Lung (tissue), 12 donors: ENCODE measurements around the gene BNIP3. TPM values are rescaled to one million over a fixed set of nuclear protein-coding genes. Genes with fewer than 3 reads are reported as not detected.

Source experiments
- ATAC-seq: fragments of 200-7000 bp; cut with Tn5 transposase; one replicate; pipeline ENCODE4 v1.9.1; 2020; ENCODE audit warnings: moderate number of reproducible peaks; ENCODE audit not compliant: insufficient read depth, low FRiP score
- DNase-seq, 3 donors: peaks; one replicate each; pipeline ENCODE4 v3.0.0-alpha.2; 2013 to 2017
- H3K27ac ChIP-seq, 2 donors: one replicate each; pipeline ENCODE4 v1.5.1; 2013; ENCODE audit warnings: mild to moderate bottlenecking in 2 of 2, moderate library complexity in 2 of 2, control low read depth in 1 of 2, inconsistent platforms in 1 of 2, low read depth in 1 of 2, low read length in 1 of 2
- H3K27me3 ChIP-seq, 3 donors: one replicate each; pipeline ENCODE4 v1.5.1; 2013; ENCODE audit warnings: low read length in 2 of 3; ENCODE audit not compliant: control insufficient read depth in 3 of 3, insufficient read depth in 3 of 3
- H3K36me3 ChIP-seq, 4 donors: one replicate each; pipeline ENCODE4 v1.5.1; 2013; ENCODE audit warnings: low read length in 4 of 4, mild to moderate bottlenecking in 1 of 4, moderate library complexity in 1 of 4; ENCODE audit not compliant: control insufficient read depth in 4 of 4, insufficient read depth in 4 of 4
- H3K4me1 ChIP-seq, 5 donors: one replicate each; pipeline ENCODE4 v1.5.1; 2013; ENCODE audit warnings: low read length in 5 of 5, mild to moderate bottlenecking in 2 of 5, moderate library complexity in 1 of 5; ENCODE audit not compliant: control insufficient read depth in 5 of 5, insufficient read depth in 5 of 5
- H3K4me3 ChIP-seq: one replicate; pipeline ENCODE4 v1.5.1; 2013; ENCODE audit warnings: mild to moderate bottlenecking, control low read depth, moderate library complexity
- H3K9ac ChIP-seq, 2 donors: one replicate each; pipeline ENCODE4 v1.5.1; 2013; ENCODE audit warnings: low read length in 2 of 2, control low read depth in 1 of 2; ENCODE audit not compliant: insufficient read depth in 1 of 2
- H3K9me3 ChIP-seq, 4 donors: one replicate each; pipeline ENCODE4 v1.5.1; 2013; ENCODE audit warnings: low read length in 3 of 4, mild to moderate bottlenecking in 1 of 4, moderate library complexity in 1 of 4; ENCODE audit not compliant: control insufficient read depth in 4 of 4, insufficient read depth in 3 of 4
- CTCF ChIP-seq: IDR thresholded peaks from 2 replicates; pipeline ENCODE4 v1.5.1; 2012; ENCODE audit warnings: mild to moderate bottlenecking; ENCODE audit errors: control extremely low read depth, extremely low read depth
- WGBS, 2 donors: extraction: QIAGEN DNeasy Blood & Tissue Kit; methylation state at CpG; one replicate each; pipeline ENCODE4 v1.1.7; 2013; 5-methylcytosine and 5-hydroxymethylcytosine counted together
- polyA plus RNA-seq, 2 donors: library from polyadenylated mRNA; stranded (reverse); fragments of 200-250 nt; gene quantifications; one replicate each; pipeline ENCODE4 v1.2.1, GENCODE V29; 2013
- total RNA-seq, 2 donors: library from RNA; depleted of rRNA in 1 of 2; stranded (reverse); fragments of >200 nt in 1 of 2; gene quantifications; one replicate each; pipeline ENCODE4 v1.2.1, GENCODE V29; 2014 to 2021
- donor health status: control.
- donor health status: control.
- donor health status: Bipolar disorder and iron deficiency.
- donor health status: healthy.
- donor health status: DM: yes; HTN: yes; CAD: no.

The BNIP3 gene
- total and polyA plus RNA-seq, 4 donors, result 20.4 to 38.4 (median 30.8) TPM

DNA sequence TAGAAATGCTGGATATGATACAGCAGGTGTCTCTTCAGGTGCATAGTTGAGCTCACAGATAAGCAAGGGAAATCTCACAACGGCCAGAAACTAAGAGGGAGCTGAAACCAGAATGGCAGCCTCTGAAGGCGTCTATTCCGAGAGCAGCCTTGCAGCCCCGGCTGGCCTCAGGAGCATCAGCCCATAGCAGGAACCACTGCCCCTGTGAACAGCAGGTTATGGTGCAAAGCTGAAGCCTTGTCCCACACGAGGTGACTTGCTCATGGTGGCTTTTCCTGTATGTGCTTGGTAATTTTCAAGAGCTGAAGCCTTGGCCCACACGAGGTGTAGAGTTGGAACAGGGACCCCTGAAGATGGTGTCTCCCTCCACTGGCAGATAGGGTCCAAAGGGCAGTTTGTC is 33.2 kb downstream of the BNIP3 start:
- Histone ChIP-seq H3K4me3 (no peak overlapping the region), H3K36me3 (peaks cover 9 to 39% (median 34%) of the 10 kb centered on the region in 4 donors), H3K27me3 (no peaks in the 10 kb centered on the region), H3K4me1 (no peaks in the 10 kb centered on the region), H3K9me3 (no peaks in the 10 kb centered on the region), H3K9ac (no peak overlapping the region), H3K27ac (no peak overlapping the region)
- ATAC-seq (no peak), DNase-seq (no peak)
- 93 to 94% methylated on average over 6 of the region's 6 CpGs for WGBS, 2 donors
- no peak for TF ChIP-seq CTCF

DNA sequence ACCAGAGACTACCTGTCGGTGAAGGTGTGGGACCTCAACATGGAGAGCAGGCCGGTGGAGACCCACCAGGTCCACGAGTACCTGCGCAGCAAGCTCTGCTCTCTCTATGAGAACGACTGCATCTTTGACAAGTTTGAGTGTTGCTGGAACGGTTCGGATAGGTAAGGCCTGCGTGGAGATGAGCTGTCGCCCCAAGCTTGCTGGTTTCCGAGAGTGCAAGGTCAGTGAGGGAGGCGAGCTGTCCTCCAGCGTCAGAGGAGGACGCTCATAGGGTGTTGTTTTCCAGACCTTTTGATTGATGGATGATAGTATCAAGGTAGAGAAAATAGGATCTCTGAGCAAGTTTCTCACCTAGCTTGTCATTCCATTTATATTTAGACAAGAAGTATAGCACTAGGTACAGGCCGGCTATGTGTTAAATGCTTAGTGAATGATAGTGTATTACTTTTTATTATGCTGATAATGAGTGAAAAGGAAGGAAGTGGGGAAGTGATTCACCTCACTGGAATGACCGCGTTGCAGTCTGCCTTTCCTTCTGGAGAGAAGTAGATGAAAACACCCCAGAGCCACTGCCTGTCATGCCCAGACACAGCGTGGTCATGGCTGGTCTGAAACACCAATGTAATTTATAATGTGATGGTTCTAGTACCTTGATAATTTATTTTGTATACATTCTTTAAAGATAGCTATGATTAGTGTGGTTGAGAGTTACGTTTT is 33.9 kb downstream of the BNIP3 start:
- Histone ChIP-seq H3K27ac (no peak overlapping the region), H3K9ac (no peak overlapping the region), H3K36me3 (peaks cover 9 to 39% (median 34%) of the 10 kb centered on the region in 4 donors), H3K9me3 (no peaks in the 10 kb centered on the region), H3K27me3 (no peaks in the 10 kb centered on the region), H3K4me3 (no peak overlapping the region), H3K4me1 (no peaks in the 10 kb centered on the region)
- ATAC-seq (no peak), DNase-seq (no peak)
- TF ChIP-seq CTCF, result no peak
- WGBS, 2 donors, result 88 to 89% methylated on average over 18 of the region's 18 CpGs

DNA sequence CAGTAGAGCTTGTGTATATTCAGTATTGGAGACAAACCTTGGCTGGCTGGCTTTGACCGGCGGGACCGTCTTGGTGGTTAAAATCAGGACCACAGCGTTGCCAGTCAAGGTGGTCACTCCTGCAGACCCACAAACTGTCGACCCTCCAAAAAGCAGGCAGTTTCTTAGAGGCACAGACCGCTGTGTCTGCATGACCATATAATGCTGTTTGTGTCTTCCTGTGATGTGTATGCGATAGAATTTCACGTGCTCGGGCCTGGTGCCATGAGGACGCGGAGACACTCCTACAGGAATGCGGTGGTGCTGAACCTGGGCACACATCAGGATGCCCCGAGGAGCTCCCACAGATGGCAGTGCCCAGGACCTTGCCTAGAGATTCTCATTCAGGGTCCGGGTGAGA is 34.8 kb downstream of the BNIP3 start:
- WGBS, 2 donors, result 97% methylated on average over 14 of the region's 14 CpGs
- no peak for DNase-seq
- H3K4me1 ChIP-seq, result no peaks in the 10 kb centered on the region
- no peak for TF ChIP-seq CTCF
- H3K4me3 ChIP-seq, result no peak overlapping the region
- no peaks in the 10 kb centered on the region for H3K27me3 ChIP-seq
- ATAC-seq, result no peak
- no peaks in the 10 kb centered on the region for H3K9me3 ChIP-seq
- H3K9ac ChIP-seq, result no peak overlapping the region
- peaks cover 9 to 41% (median 37%) of the 10 kb centered on the region in 4 donors for H3K36me3 ChIP-seq
- no peak overlapping the region for H3K27ac ChIP-seq
